Endometrial microvascular endothelial cells (primary cell): ENCODE results near the gene REV3L. TPM values are rescaled to one million over a fixed set of nuclear protein-coding genes. Genes with fewer than 3 reads are reported as not detected.
"Not testable (repeated sequence)": the region's sequence is repeated elsewhere in the genome, so short reads cannot be mapped to it uniquely, and the experiment has no call there.

Experiments
- in situ Hi-C: cut with HindIII; loops from 2 replicates; pipeline ENCODE4 v1.10.0; 2017; ENCODE audit warnings: low sequenced_read_pairs, low pct_unique_long_range_greater_than_20kb; ENCODE audit errors: inconsistent ontology term
- total RNA-seq: library from RNA; depleted of rRNA; stranded (reverse); fragments of >200 nt; gene quantifications from one replicate; pipeline ENCODE4 v1.2.3, GENCODE V29; 2015; ENCODE audit errors: inconsistent ontology term

REV3L gene
- total RNA-seq, 1 donor from 2014 or later = 35.0 TPM

GRCh38 chr6:111338843-111339242 is 144.2 kb downstream of the REV3L start:
- in situ Hi-C loops = no loop called here

DNA sequence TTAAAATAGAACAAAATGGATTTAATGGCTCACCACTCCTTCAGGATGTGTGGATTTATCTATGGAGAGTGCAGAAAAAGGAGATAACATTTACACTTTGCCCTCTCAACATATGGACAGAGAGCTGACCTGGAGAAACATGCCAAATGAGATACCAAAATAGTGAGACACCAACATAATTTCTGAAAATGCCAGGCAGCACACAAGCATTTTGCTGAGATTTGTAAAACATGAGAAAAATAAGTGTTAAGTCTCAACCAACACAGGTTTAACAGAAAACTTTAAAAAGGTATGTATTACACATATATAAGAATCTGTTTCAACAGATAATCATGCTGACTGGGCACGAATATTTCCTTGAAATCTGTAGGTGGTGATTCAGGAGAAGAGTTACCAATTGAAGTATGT is 145.2 kb downstream of the REV3L start:
- in situ Hi-C loops = no loop called here

DNA sequence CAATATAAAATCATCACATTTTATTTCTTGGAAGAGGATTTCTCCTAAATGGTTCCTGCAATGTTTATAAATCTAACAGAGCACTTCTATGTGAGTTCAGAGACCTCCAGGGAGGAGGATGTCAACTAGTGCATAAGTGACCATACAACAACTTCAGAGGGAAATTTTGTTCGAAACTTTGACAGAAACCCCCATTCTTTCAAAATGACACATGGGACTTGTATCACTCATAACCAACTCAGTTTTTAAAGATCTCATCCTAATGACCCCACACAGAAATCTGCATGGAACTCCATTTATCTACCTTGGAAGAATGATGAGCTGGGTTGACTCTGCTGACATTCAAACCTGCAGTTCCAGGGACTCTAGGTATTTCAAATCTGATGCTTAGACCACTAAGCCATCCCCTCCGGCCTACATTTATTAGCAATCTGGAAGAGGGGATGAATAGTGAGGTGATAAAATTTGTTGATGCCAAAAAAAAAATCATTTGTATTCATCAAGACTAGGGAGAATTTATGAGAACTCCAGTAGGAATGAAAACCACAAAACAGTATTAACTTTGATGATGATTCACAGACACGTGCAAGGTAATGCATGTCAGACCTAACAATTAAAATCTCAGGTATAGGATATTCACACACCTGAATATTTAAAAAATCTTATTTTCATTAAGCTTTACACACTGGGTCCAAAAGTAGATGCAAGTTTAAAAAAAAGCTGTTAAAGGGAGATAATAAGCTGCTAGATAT is 153.0 kb downstream of the REV3L start:
- in situ Hi-C loops = no loop called here

- in situ Hi-C loops = no loop called here
These were observed 156.5 kb downstream of the REV3L start for GRCh38 chr6:111326563-111326962.

GRCh38 chr6:111322145-111322544 is 160.9 kb downstream of the REV3L start:
- in situ Hi-C loops = no loop called here

GRCh38 chr6:111307950-111308349 is 175.1 kb downstream of the REV3L start:
- in situ Hi-C loops = not testable (repeated sequence)

DNA sequence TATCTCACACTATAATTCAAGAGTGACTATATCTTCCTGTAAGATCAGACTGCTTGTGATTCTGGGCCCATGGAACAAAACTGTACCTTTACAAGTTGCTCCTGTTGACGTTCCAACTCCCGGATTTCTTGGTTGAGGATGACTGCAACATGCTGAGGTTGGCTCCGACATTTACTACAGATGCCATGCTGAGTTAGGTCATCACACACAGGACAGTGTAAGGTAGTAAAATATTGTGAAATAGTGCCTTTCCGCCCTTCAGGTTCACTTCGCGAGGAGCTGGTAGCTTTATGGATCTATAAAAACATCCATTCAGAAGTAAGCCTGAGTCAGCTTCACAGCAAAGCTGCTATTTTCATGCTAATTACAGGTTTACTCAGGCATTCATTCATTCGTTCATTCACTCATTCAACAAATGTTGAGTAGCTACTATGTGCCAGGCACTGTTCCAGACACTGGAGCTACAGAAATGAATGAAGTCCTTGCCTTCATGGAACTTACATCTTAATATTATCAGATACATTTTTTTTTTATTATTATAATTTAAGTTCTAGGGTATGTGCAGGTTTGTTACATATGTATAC is 175.7 kb downstream of the REV3L start:
- in situ Hi-C loops = no loop called here

- in situ Hi-C loops = no loop called here
These were observed 176.7 kb downstream of the REV3L start for GRCh38 chr6:111306104-111306888.

DNA sequence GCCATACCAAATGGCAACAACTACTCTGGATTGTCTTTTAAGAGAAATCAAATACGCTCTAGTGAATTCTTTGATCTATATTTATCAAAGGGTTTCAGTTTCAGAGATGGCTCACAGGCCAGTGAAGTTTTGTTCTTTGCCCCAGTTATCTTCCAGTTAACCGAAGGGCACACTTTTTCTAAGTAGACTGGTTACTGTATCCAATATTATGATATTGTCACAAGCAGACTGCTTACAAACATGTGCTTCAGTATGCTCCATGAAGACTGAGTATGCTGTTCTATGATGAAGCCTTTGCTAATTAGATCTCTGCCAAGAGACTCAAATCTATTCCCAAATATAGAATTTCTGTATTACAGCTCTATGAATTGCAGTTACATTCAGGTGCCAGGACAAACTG is 181.1 kb downstream of the REV3L start:
- in situ Hi-C loops = no loop called here

GRCh38 chr6:111300938-111301800 is 181.8 kb downstream of the REV3L start:
- in situ Hi-C loops = not testable (repeated sequence)

- in situ Hi-C loops = no loop called here
These were observed 185.2 kb downstream of the REV3L start for GRCh38 chr6:111297776-111298175.

DNA sequence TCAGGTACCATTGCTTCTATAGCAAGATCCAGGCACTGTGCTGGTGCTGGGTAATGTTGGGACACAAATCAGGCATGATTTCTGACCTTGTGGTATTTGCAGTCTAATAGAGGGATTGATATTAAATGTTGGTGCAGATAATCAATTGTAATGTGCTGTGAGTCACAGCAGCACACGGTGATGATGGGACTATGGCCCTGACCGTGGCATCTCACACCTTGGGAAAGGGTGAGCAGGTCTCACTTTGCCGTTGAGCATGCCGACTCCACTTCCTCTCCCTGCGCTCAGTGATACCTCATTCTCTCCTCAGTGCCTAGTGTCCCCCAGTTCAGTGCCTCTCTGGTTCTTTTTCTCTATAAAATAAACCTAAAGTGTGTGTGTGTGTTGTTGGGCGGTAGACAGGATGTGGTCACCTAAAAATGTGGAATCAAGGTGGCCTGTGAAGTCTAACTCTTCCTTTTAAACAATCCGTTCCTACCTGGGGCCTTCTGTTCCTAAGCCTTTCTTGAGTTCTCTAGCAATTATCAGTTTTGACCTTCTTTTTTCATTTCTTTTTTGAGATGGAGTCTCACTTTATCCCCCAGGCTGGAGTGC is 188.5 kb downstream of the REV3L start:
- in situ Hi-C loops = no loop called here

GRCh38 chr6:111291336-111292259 is 191.4 kb downstream of the REV3L start:
- in situ Hi-C loops = no loop called here

GRCh38 chr6:111290689-111291335 is 192.2 kb downstream of the REV3L start:
- in situ Hi-C loops = not testable (repeated sequence)

DNA sequence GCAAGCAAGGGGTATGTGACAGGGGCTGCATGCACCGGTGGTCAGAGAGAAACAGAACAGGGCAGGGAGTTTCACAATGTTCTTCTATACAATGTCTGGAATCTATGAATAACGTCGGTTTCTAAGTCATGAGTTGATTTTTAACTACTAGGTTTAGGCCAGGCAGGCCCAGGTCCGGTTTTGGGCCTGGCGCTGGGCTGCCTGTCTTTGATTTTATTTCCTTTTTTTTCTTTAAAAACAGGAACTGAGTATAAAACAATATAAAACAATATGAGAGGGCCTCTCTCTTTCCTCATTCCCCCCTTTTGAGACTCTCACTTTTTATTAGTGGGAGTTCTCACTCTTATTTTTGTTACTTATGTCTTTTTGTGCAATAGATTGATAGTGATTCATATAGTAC is 198.7 kb downstream of the REV3L start:
- in situ Hi-C loops = not testable (repeated sequence)

DNA sequence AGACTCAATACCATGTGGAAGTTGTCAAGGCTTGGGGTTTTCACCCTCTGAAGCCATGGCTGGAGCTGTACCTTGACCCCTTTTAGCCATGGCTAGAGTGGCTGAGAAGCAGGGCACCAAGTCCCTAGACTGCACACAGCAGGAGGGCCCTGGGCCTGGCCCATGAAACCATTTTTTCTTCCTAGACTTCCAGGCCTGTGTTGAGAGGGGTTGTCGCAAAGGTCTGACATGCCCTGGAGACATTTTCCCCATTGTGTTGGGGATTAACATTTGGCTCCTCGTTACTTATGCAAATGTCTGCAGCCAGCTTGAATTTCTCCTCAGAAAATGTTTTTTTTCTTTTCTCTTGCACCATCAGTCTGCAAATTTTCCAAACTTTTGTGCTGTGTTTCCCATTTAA is 199.3 kb downstream of the REV3L start:
- in situ Hi-C loops = no loop called here

DNA sequence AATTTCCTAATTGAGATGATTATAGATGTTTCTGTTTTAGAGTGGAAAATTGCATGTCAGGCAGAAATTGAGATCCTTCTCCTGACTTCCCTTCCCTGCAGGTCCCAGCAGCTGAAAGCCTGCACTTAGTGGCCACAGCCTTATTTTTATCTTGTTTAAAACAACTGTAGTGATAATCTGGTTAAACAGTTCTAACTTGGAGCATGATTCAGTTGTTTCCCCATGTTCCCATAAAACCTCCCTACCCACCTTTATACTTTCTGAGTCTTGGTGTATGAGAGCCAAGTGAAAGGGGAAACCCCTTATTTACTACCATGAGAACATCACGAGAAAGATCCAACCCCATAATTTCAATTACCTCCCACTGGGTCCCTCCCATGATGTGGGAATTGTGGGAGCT is 200.5 kb downstream of the REV3L start:
- in situ Hi-C loops = no loop called here
